D721Med (cell line): ENCODE results near the gene DENND6B.

Source experiments
- DNase-seq: peaks from one replicate; pipeline ENCODE4 v3.0.0; 2011; ENCODE audit warnings: low spot score; ENCODE audit not compliant: insufficient read length
- FAIRE-seq: peaks from 2 replicates; lab custom pipeline; 2011; peaks lifted over from hg19 to GRCh38; lab: Jason Lieb, UNC
- CTCF ChIP-seq: IDR thresholded peaks from 2 replicates; pipeline ENCODE4 v1.5.1; 2012; ENCODE audit warnings: mild to moderate bottlenecking, control low read depth; ENCODE audit not compliant: insufficient read depth; ENCODE audit errors: missing control alignments

Gene DENND6B

GRCh38 chr22:50304528-50305392 is 22.1 kb downstream of the DENND6B start:
- TF ChIP-seq CTCF, result no peak
- DNase-seq (no peak), FAIRE-seq (no peak)

GRCh38 chr22:50303848-50304527 is 22.8 kb downstream of the DENND6B start:
- no peak for DNase-seq
- TF ChIP-seq CTCF, result no peak
- FAIRE-seq, result no peak

GRCh38 chr22:50303515-50303847 is 23.3 kb downstream of the DENND6B start:
- DNase-seq (no peak), FAIRE-seq (no peak)
- no peak for TF ChIP-seq CTCF

- no peak for TF ChIP-seq CTCF
- no peak for DNase-seq
Measured at GRCh38 chr22:50302564-50302963, 24.2 kb downstream of the DENND6B start.

GRCh38 chr22:50302041-50302541 is 24.7 kb downstream of the DENND6B start:
- no peak for TF ChIP-seq CTCF
- DNase-seq, result no peak
- no peak for FAIRE-seq

More at GRCh38 chr22:50302564-50302963, 24.2 kb downstream of the DENND6B start:
- FAIRE-seq, result no peak

- TF ChIP-seq CTCF, result no peak
Measured at GRCh38 chr22:50301581-50301991, 25.2 kb downstream of the DENND6B start.

More at GRCh38 chr22:50301581-50301991, 25.2 kb downstream of the DENND6B start:
- no peak for FAIRE-seq
- DNase-seq, result no peak
